GM12872 (cell line): ENCODE data around the gene IFRD2.

Experiments used
- CTCF ChIP-seq: IDR thresholded peaks from 3 replicates; pipeline ENCODE4 v1.5.1; 2011; ENCODE audit warnings: low read depth, mild to moderate bottlenecking, low read length, moderate library complexity; ENCODE audit not compliant: insufficient read depth

IFRD2 gene

GRCh38 chr3:50260027-50260941 lies 31.9 kb downstream of the IFRD2 start:
- peak; percentile 93 for TF ChIP-seq CTCF

GRCh38 chr3:50259432-50260026 lies 32.7 kb downstream of the IFRD2 start:
- TF ChIP-seq CTCF, result no peak

GRCh38 chr3:50258979-50259378 lies 33.2 kb downstream of the IFRD2 start:
- no peak for TF ChIP-seq CTCF

GRCh38 chr3:50258029-50258680 lies 34.1 kb downstream of the IFRD2 start:
- TF ChIP-seq CTCF, result no peak

GRCh38 chr3:50256978-50257890 lies 35.0 kb downstream of the IFRD2 start:
- peak; percentile 38; the same call in 2 of the 3 replicates for TF ChIP-seq CTCF

- TF ChIP-seq CTCF, result no peak
Observed at GRCh38 chr3:50255251-50255615, 37.0 kb downstream of the IFRD2 start.
